OCI-LY1 (cell line): Measurements from ENCODE around the gene PGF.

Experiments used
- H2AFZ ChIP-seq: fragments of 200-600 bp; sonication (generic), shearing (Covaris generic); 2 replicates; pipeline ENCODE4 v1.6.0; 2014; ENCODE audit warnings: antibody characterized with exemption, mild to moderate bottlenecking, low read length
- H3F3A ChIP-seq: fragments of 200-600 bp; sonication (generic), shearing (Covaris generic); 2 replicates; pipeline ENCODE4 v1.6.0; 2014; ENCODE audit warnings: mild to moderate bottlenecking, antibody characterized with exemption, low read length, moderate library complexity; ENCODE audit not compliant: insufficient read depth
- H3K27ac ChIP-seq: fragments of 200-600 bp; sonication (generic); 2 replicates; pipeline ENCODE4 v1.5.1; 2014; ENCODE audit warnings: low read length, mixed run types, mild to moderate bottlenecking, low read depth; ENCODE audit not compliant: poor library complexity, severe bottlenecking
- H3K27me3 ChIP-seq: fragments of 200-600 bp; sonication (generic); 2 replicates; pipeline ENCODE4 v1.6.0; 2014; ENCODE audit warnings: antibody characterized with exemption, mild to moderate bottlenecking, low read length, moderate library complexity; ENCODE audit not compliant: insufficient read depth
- H3K36me3 ChIP-seq: fragments of 200-600 bp; sonication (generic); 2 replicates; pipeline ENCODE4 v1.6.1; 2014; ENCODE audit warnings: mild to moderate bottlenecking, antibody characterized with exemption, low read length, moderate library complexity, mixed read lengths; ENCODE audit not compliant: insufficient read depth
- H3K4me1 ChIP-seq: fragments of 200-600 bp; sonication (generic); 2 replicates; pipeline ENCODE4 v1.5.1; 2014; ENCODE audit warnings: mild to moderate bottlenecking, low read length, moderate library complexity; ENCODE audit not compliant: insufficient read depth, severe bottlenecking
- H3K4me2 ChIP-seq: fragments of 200-600 bp; sonication (generic), shearing (Covaris generic); 2 replicates; pipeline ENCODE4 v1.6.1; 2014; ENCODE audit warnings: low read length
- H3K4me3 ChIP-seq: fragments of 200-600 bp; sonication (generic); 2 replicates; pipeline ENCODE4 v1.5.1; 2014; ENCODE audit warnings: low read length, low read depth, mild to moderate bottlenecking, mixed read lengths; ENCODE audit not compliant: poor library complexity, severe bottlenecking
- H3K79me2 ChIP-seq: fragments of 200-600 bp; shearing (Covaris generic); 2 replicates; pipeline ENCODE4 v1.6.1; 2016; ENCODE audit warnings: mixed run types, low read length, mixed read lengths; ENCODE audit not compliant: insufficient read depth
- H3K9ac ChIP-seq: fragments of 200-600 bp; sonication (generic), shearing (Covaris generic); 2 replicates; pipeline ENCODE4 v1.6.1; 2014; ENCODE audit warnings: mild to moderate bottlenecking, low read length, mixed read lengths
- H3K9me2 ChIP-seq: fragments of 200-600 bp; sonication (generic), shearing (Covaris generic); 2 replicates; pipeline ENCODE4 v1.6.1; 2014; ENCODE audit warnings: low read depth, mild to moderate bottlenecking, low read length, mixed read lengths
- H3K9me3 ChIP-seq: fragments of 200-600 bp; shearing (Covaris generic); 2 replicates; pipeline ENCODE4 v1.6.1; 2014; ENCODE audit warnings: low read length, mixed read lengths
- H4K20me1 ChIP-seq: fragments of 200-600 bp; sonication (generic), shearing (Covaris generic); 2 replicates; pipeline ENCODE4 v1.6.0; 2016; ENCODE audit warnings: mild to moderate bottlenecking, low read length; ENCODE audit not compliant: insufficient read depth
- EZH2 ChIP-seq: fragments of 200-600 bp; sonication (generic), shearing (Covaris generic); IDR thresholded peaks from 2 replicates; pipeline ENCODE4 v1.8.0; 2017; ENCODE audit warnings: borderline replicate concordance, mixed run types, mild to moderate bottlenecking, antibody characterized with exemption, low read length, moderate library complexity, mixed read lengths
- TF ChIP-seq, protein P1 (sequence below): fragments of 200-600 bp; sonication (generic), shearing (Covaris generic); IDR thresholded peaks from 2 replicates; pipeline ENCODE4 v1.5.1; 2017; ENCODE audit warnings: mild to moderate bottlenecking, antibody characterized with exemption, low read length, moderate library complexity, mixed read lengths

PGF gene

DNA sequence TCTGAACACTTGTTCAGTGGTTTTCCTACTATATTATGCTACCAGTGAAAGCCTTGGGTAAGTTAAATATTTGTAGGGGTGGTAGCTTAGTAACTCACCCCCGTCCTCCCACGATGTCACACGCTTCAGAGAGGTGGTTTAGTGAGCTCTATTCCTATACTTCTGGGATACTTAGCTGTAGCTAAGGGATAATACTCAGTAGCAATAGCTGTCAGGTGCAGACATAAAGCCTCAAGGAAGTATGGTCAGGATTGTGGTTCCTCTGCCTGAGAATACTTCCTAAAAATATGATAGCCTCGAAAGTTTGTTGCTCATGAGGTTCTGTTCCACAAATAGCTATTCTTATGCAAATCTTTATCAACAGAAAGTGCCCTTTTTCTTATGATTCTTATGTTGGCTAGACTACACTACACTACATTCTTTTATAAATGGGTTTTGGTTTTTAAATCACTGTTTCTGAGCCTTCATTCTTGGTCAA, 61.7 kb downstream of the PGF start:
- no peak overlapping the region for H3K27ac ChIP-seq
- no peaks in the 10 kb centered on the region for H3K9me3 ChIP-seq
- H3K9ac ChIP-seq, result no peak overlapping the region
- H3K9me2 ChIP-seq, result no peaks in the 10 kb centered on the region
- no peaks in the 10 kb centered on the region for H3K4me1 ChIP-seq
- H3K79me2 ChIP-seq, result peaks cover 2% of the 10 kb centered on the region; the same call in 1 of the 2 replicates
- H3K4me2 ChIP-seq, result no peak overlapping the region
- peaks cover 98% of the 10 kb centered on the region for H3K36me3 ChIP-seq
- H2AFZ ChIP-seq, result no peak overlapping the region
- H3K4me3 ChIP-seq, result no peak overlapping the region
- H3F3A ChIP-seq, result no peaks in the 10 kb centered on the region
- no peaks in the 10 kb centered on the region for H4K20me1 ChIP-seq
- TF ChIP-seq, protein P1, sequence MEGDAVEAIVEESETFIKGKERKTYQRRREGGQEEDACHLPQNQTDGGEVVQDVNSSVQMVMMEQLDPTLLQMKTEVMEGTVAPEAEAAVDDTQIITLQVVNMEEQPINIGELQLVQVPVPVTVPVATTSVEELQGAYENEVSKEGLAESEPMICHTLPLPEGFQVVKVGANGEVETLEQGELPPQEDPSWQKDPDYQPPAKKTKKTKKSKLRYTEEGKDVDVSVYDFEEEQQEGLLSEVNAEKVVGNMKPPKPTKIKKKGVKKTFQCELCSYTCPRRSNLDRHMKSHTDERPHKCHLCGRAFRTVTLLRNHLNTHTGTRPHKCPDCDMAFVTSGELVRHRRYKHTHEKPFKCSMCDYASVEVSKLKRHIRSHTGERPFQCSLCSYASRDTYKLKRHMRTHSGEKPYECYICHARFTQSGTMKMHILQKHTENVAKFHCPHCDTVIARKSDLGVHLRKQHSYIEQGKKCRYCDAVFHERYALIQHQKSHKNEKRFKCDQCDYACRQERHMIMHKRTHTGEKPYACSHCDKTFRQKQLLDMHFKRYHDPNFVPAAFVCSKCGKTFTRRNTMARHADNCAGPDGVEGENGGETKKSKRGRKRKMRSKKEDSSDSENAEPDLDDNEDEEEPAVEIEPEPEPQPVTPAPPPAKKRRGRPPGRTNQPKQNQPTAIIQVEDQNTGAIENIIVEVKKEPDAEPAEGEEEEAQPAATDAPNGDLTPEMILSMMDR, result no peak
- no peak for TF ChIP-seq EZH2
- H3K27me3 ChIP-seq, result no peaks in the 10 kb centered on the region

GRCh38 chr14:74892745-74893144, 62.7 kb downstream of the PGF start:
- no peak overlapping the region for H3K27ac ChIP-seq
- no peak overlapping the region for H3K9ac ChIP-seq

GRCh38 chr14:74891870-74892269, 63.5 kb downstream of the PGF start:
- Histone ChIP-seq H3K9me3 (no peaks in the 10 kb centered on the region), H3F3A (no peaks in the 10 kb centered on the region), H3K4me2 (no peak overlapping the region), H3K4me1 (no peaks in the 10 kb centered on the region), H3K27ac (no peak overlapping the region), H3K27me3 (no peaks in the 10 kb centered on the region), H3K79me2 (peaks cover 20% of the 10 kb centered on the region), H3K9me2 (no peaks in the 10 kb centered on the region), H3K36me3 (peaks cover 98% of the 10 kb centered on the region), H4K20me1 (no peaks in the 10 kb centered on the region), H3K4me3 (no peak overlapping the region), H2AFZ (no peak overlapping the region), H3K9ac (no peak overlapping the region)
- no peak for TF ChIP-seq EZH2
- TF ChIP-seq, protein P1, result no peak

More at GRCh38 chr14:74892745-74893144, 62.7 kb downstream of the PGF start:
- Histone ChIP-seq H3K4me3 (no peak overlapping the region), H3K4me1 (no peaks in the 10 kb centered on the region), H4K20me1 (no peaks in the 10 kb centered on the region), H3K79me2 (peaks cover 11% of the 10 kb centered on the region), H3F3A (no peaks in the 10 kb centered on the region), H3K9me2 (no peaks in the 10 kb centered on the region), H3K27me3 (no peaks in the 10 kb centered on the region), H3K4me2 (no peak overlapping the region), H2AFZ (no peak overlapping the region), H3K9me3 (no peaks in the 10 kb centered on the region), H3K36me3 (peaks cover 99% of the 10 kb centered on the region)
- TF ChIP-seq, protein P1, result no peak
- TF ChIP-seq EZH2, result no peak
